Measurements from ENCODE around the gene PTPRQ.

Gene PTPRQ

GRCh38 chr12:80576641-80577418 is 132.8 kb downstream of the PTPRQ start:
- H3K9me3 Mint-ChIP-seq (ENCODE audit: low read depth), result peaks cover 16% of the 10 kb centered on the region
- H3K4me3 Mint-ChIP-seq, result no peak overlapping the region
- no peaks in the 10 kb centered on the region for H3K36me3 Mint-ChIP-seq
- H3K27me3 Mint-ChIP-seq, result no peaks in the 10 kb centered on the region
- no peak overlapping the region for H3K27ac Mint-ChIP-seq
- H3K4me1 Mint-ChIP-seq (ENCODE audit: low read depth), result no peaks in the 10 kb centered on the region

- no peak overlapping the region for H3K4me3 Mint-ChIP-seq
- H3K27me3 Mint-ChIP-seq, result no peaks in the 10 kb centered on the region
Measured at GRCh38 chr12:80580254-80580653, 136.2 kb downstream of the PTPRQ start.

GRCh38 chr12:80581783-80582182 is 137.7 kb downstream of the PTPRQ start:
- Mint-ChIP-seq H3K4me1 (ENCODE audit: low read depth) (no peaks in the 10 kb centered on the region), H3K27me3 (no peaks in the 10 kb centered on the region), H3K4me3 (no peak overlapping the region), H3K27ac (no peak overlapping the region), H3K36me3 (no peaks in the 10 kb centered on the region), H3K9me3 (ENCODE audit: low read depth) (peaks cover 20% of the 10 kb centered on the region)

More at GRCh38 chr12:80580254-80580653, 136.2 kb downstream of the PTPRQ start:
- no peaks in the 10 kb centered on the region for H3K36me3 Mint-ChIP-seq
- no peak overlapping the region for H3K27ac Mint-ChIP-seq
- H3K9me3 Mint-ChIP-seq (ENCODE audit: low read depth), result peaks cover 21% of the 10 kb centered on the region
- H3K4me1 Mint-ChIP-seq (ENCODE audit: low read depth), result no peaks in the 10 kb centered on the region

GRCh38 chr12:80582431-80582830 is 138.4 kb downstream of the PTPRQ start:
- Mint-ChIP-seq H3K4me1 (ENCODE audit: low read depth) (no peaks in the 10 kb centered on the region), H3K4me3 (no peak overlapping the region), H3K36me3 (no peaks in the 10 kb centered on the region), H3K9me3 (ENCODE audit: low read depth) (peaks cover 18% of the 10 kb centered on the region), H3K27me3 (no peaks in the 10 kb centered on the region), H3K27ac (no peak overlapping the region)

GRCh38 chr12:80589077-80589476 is 145.0 kb downstream of the PTPRQ start:
- Mint-ChIP-seq H3K27ac (no peak overlapping the region), H3K9me3 (ENCODE audit: low read depth) (peaks cover 13% of the 10 kb centered on the region), H3K4me3 (no peak overlapping the region), H3K36me3 (no peaks in the 10 kb centered on the region), H3K4me1 (ENCODE audit: low read depth) (no peaks in the 10 kb centered on the region), H3K27me3 (no peaks in the 10 kb centered on the region)

GRCh38 chr12:80590085-80590484 is 146.1 kb downstream of the PTPRQ start:
- H3K4me3 Mint-ChIP-seq, result no peak overlapping the region
- H3K27me3 Mint-ChIP-seq, result no peaks in the 10 kb centered on the region
- H3K27ac Mint-ChIP-seq, result no peak overlapping the region
- no peaks in the 10 kb centered on the region for H3K36me3 Mint-ChIP-seq
- no peaks in the 10 kb centered on the region for H3K4me1 Mint-ChIP-seq (ENCODE audit: low read depth)
- peaks cover 12% of the 10 kb centered on the region for H3K9me3 Mint-ChIP-seq (ENCODE audit: low read depth)

GRCh38 chr12:80593766-80594165 is 149.7 kb downstream of the PTPRQ start:
- Mint-ChIP-seq H3K9me3 (ENCODE audit: low read depth) (peaks cover 10% of the 10 kb centered on the region), H3K27me3 (no peaks in the 10 kb centered on the region), H3K4me3 (no peak overlapping the region), H3K4me1 (ENCODE audit: low read depth) (no peaks in the 10 kb centered on the region), H3K27ac (no peak overlapping the region), H3K36me3 (no peaks in the 10 kb centered on the region)

GRCh38 chr12:80596509-80596908 is 152.5 kb downstream of the PTPRQ start:
- H3K9me3 Mint-ChIP-seq (ENCODE audit: low read depth), result peaks cover 9% of the 10 kb centered on the region
- H3K4me3 Mint-ChIP-seq, result no peak overlapping the region
- no peaks in the 10 kb centered on the region for H3K36me3 Mint-ChIP-seq
- no peaks in the 10 kb centered on the region for H3K4me1 Mint-ChIP-seq (ENCODE audit: low read depth)
- no peaks in the 10 kb centered on the region for H3K27me3 Mint-ChIP-seq
- H3K27ac Mint-ChIP-seq, result no peak overlapping the region

- Mint-ChIP-seq H3K27me3 (no peaks in the 10 kb centered on the region), H3K9me3 (ENCODE audit: low read depth) (peaks cover 9% of the 10 kb centered on the region), H3K4me3 (no peak overlapping the region), H3K36me3 (no peaks in the 10 kb centered on the region), H3K4me1 (ENCODE audit: low read depth) (no peaks in the 10 kb centered on the region), H3K27ac (no peak overlapping the region)
Measured at GRCh38 chr12:80598004-80598606, 154.1 kb downstream of the PTPRQ start.

- Mint-ChIP-seq H3K4me3 (no peak overlapping the region), H3K36me3 (no peaks in the 10 kb centered on the region), H3K27me3 (no peaks in the 10 kb centered on the region), H3K9me3 (ENCODE audit: low read depth) (peaks cover 11% of the 10 kb centered on the region), H3K4me1 (ENCODE audit: low read depth) (no peaks in the 10 kb centered on the region), H3K27ac (no peak overlapping the region)
Measured at GRCh38 chr12:80602455-80602854, 158.4 kb downstream of the PTPRQ start.

- peaks cover 10% of the 10 kb centered on the region for H3K9me3 Mint-ChIP-seq (ENCODE audit: low read depth)
- no peak overlapping the region for H3K4me3 Mint-ChIP-seq
- H3K4me1 Mint-ChIP-seq (ENCODE audit: low read depth), result no peaks in the 10 kb centered on the region
- H3K27me3 Mint-ChIP-seq, result no peaks in the 10 kb centered on the region
- no peaks in the 10 kb centered on the region for H3K36me3 Mint-ChIP-seq
- no peak overlapping the region for H3K27ac Mint-ChIP-seq
Measured at GRCh38 chr12:80607361-80608135, 163.5 kb downstream of the PTPRQ start.

GRCh38 chr12:80617733-80618132 is 173.7 kb downstream of the PTPRQ start:
- Mint-ChIP-seq H3K27ac (no peak overlapping the region), H3K9me3 (ENCODE audit: low read depth) (no peaks in the 10 kb centered on the region), H3K27me3 (no peaks in the 10 kb centered on the region), H3K4me3 (no peak overlapping the region), H3K36me3 (no peaks in the 10 kb centered on the region), H3K4me1 (ENCODE audit: low read depth) (no peaks in the 10 kb centered on the region)

GRCh38 chr12:80620281-80620680 is 176.2 kb downstream of the PTPRQ start:
- Mint-ChIP-seq H3K27me3 (no peaks in the 10 kb centered on the region), H3K36me3 (no peaks in the 10 kb centered on the region), H3K27ac (no peak overlapping the region), H3K4me1 (ENCODE audit: low read depth) (no peaks in the 10 kb centered on the region), H3K4me3 (no peak overlapping the region), H3K9me3 (ENCODE audit: low read depth) (no peaks in the 10 kb centered on the region)

- Mint-ChIP-seq H3K9me3 (ENCODE audit: low read depth) (no peaks in the 10 kb centered on the region), H3K4me1 (ENCODE audit: low read depth) (no peaks in the 10 kb centered on the region), H3K27ac (no peak overlapping the region), H3K36me3 (no peaks in the 10 kb centered on the region), H3K27me3 (no peaks in the 10 kb centered on the region), H3K4me3 (no peak overlapping the region)
Measured at GRCh38 chr12:80622271-80622670, 178.2 kb downstream of the PTPRQ start.

- peaks cover under 1% of the 10 kb centered on the region for H3K9me3 Mint-ChIP-seq (ENCODE audit: low read depth)
- H3K4me1 Mint-ChIP-seq (ENCODE audit: low read depth), result no peaks in the 10 kb centered on the region
- H3K27ac Mint-ChIP-seq, result no peak overlapping the region
- no peaks in the 10 kb centered on the region for H3K36me3 Mint-ChIP-seq
- H3K4me3 Mint-ChIP-seq, result no peak overlapping the region
- H3K27me3 Mint-ChIP-seq, result no peaks in the 10 kb centered on the region
Measured at GRCh38 chr12:80625051-80625450, 181.0 kb downstream of the PTPRQ start.

Measured in activated naive CD8-positive, alpha-beta T cell (primary cell).